IPS-18c (cell line): ENCODE measurements around the gene ARHGEF18.

Experiments used
- H3K4me3 ChIP-seq: 2 replicates; pipeline ENCODE4 v1.7.0; 2013; ENCODE audit warnings: low read depth, mild to moderate bottlenecking, low read length, moderate library complexity; ENCODE audit not compliant: insufficient read depth
- H3K9me3 ChIP-seq: one replicate; pipeline ENCODE4 v1.6.1; 2013; ENCODE audit warnings: mild to moderate bottlenecking, low read length, moderate library complexity; ENCODE audit not compliant: control insufficient read depth, insufficient read depth

The ARHGEF18 gene

GRCh38 chr19:7370546-7370945, 21.8 kb downstream of the ARHGEF18 start:
- Histone ChIP-seq H3K4me3 (no peak overlapping the region), H3K9me3 (no peaks in the 10 kb centered on the region)

GRCh38 chr19:7371001-7371400, 22.3 kb downstream of the ARHGEF18 start:
- Histone ChIP-seq H3K9me3 (no peaks in the 10 kb centered on the region), H3K4me3 (no peak overlapping the region)

GRCh38 chr19:7372810-7373209, 24.1 kb downstream of the ARHGEF18 start:
- H3K9me3 ChIP-seq = no peaks in the 10 kb centered on the region
- no peak overlapping the region for H3K4me3 ChIP-seq

GRCh38 chr19:7373862-7374261, 25.1 kb downstream of the ARHGEF18 start:
- Histone ChIP-seq H3K4me3 (no peak overlapping the region), H3K9me3 (no peaks in the 10 kb centered on the region)

GRCh38 chr19:7376151-7376852, 27.6 kb downstream of the ARHGEF18 start:
- H3K9me3 ChIP-seq = no peaks in the 10 kb centered on the region
- H3K4me3 ChIP-seq = no peak overlapping the region

GRCh38 chr19:7377196-7377595, 28.5 kb downstream of the ARHGEF18 start:
- Histone ChIP-seq H3K9me3 (no peaks in the 10 kb centered on the region), H3K4me3 (no peak overlapping the region)

- H3K4me3 ChIP-seq = no peak overlapping the region
- H3K9me3 ChIP-seq = no peaks in the 10 kb centered on the region
Observed at GRCh38 chr19:7381073-7381390, 32.3 kb downstream of the ARHGEF18 start.

GRCh38 chr19:7382694-7383093, 34.0 kb downstream of the ARHGEF18 start:
- Histone ChIP-seq H3K9me3 (no peaks in the 10 kb centered on the region), H3K4me3 (no peak overlapping the region)

GRCh38 chr19:7383284-7383683, 34.5 kb downstream of the ARHGEF18 start:
- H3K9me3 ChIP-seq = no peaks in the 10 kb centered on the region
- H3K4me3 ChIP-seq = no peak overlapping the region

GRCh38 chr19:7385062-7385461, 36.3 kb downstream of the ARHGEF18 start:
- H3K9me3 ChIP-seq = no peaks in the 10 kb centered on the region

GRCh38 chr19:7386308-7386707, 37.6 kb downstream of the ARHGEF18 start:
- Histone ChIP-seq H3K9me3 (no peaks in the 10 kb centered on the region), H3K4me3 (no peak overlapping the region)

More at GRCh38 chr19:7385062-7385461, 36.3 kb downstream of the ARHGEF18 start:
- no peak overlapping the region for H3K4me3 ChIP-seq

GRCh38 chr19:7386769-7387168, 38.0 kb downstream of the ARHGEF18 start:
- no peaks in the 10 kb centered on the region for H3K9me3 ChIP-seq
- H3K4me3 ChIP-seq = no peak overlapping the region

- Histone ChIP-seq H3K9me3 (no peaks in the 10 kb centered on the region), H3K4me3 (no peak overlapping the region)
Observed at GRCh38 chr19:7391218-7391670, 42.5 kb downstream of the ARHGEF18 start.

GRCh38 chr19:7393459-7393858, 44.7 kb downstream of the ARHGEF18 start:
- Histone ChIP-seq H3K9me3 (no peaks in the 10 kb centered on the region), H3K4me3 (no peak overlapping the region)

GRCh38 chr19:7393939-7394730, 45.4 kb downstream of the ARHGEF18 start:
- Histone ChIP-seq H3K9me3 (no peaks in the 10 kb centered on the region), H3K4me3 (peak overlapping the region; percentile 95)

- no peaks in the 10 kb centered on the region for H3K9me3 ChIP-seq
- H3K4me3 ChIP-seq = peak overlapping the region; percentile 95
Observed at GRCh38 chr19:7394731-7395359, 46.1 kb downstream of the ARHGEF18 start.

- peak overlapping the region; percentile 95 for H3K4me3 ChIP-seq
- H3K9me3 ChIP-seq = no peaks in the 10 kb centered on the region
Observed at GRCh38 chr19:7395360-7396066, 46.8 kb downstream of the ARHGEF18 start.
